GM10266 (cell line): Measurements from ENCODE around the gene MEF2A.

ENCODE experiments used
- DNase-seq: peaks from one replicate; pipeline ENCODE4 v3.0.0; 2012; ENCODE audit errors: extremely low spot score
- CTCF ChIP-seq: IDR thresholded peaks from 2 replicates; pipeline ENCODE4 v1.5.1; 2012; ENCODE audit warnings: mild to moderate bottlenecking, low read depth; ENCODE audit not compliant: control insufficient read depth, insufficient read depth; ENCODE audit errors: missing control alignments

MEF2A gene

GRCh38 chr15:99721104-99721778, 155.5 kb downstream of the MEF2A start:
- DNase-seq = no peak
- TF ChIP-seq CTCF = no peak

- TF ChIP-seq CTCF = no peak
- no peak for DNase-seq
Observed at GRCh38 chr15:99721896-99722295, 156.1 kb downstream of the MEF2A start.

- DNase-seq = no peak
- TF ChIP-seq CTCF = no peak
Observed at GRCh38 chr15:99722406-99722805, 156.6 kb downstream of the MEF2A start.

GRCh38 chr15:99726333-99726732, 160.5 kb downstream of the MEF2A start:
- DNase-seq = no peak
- TF ChIP-seq CTCF = no peak

GRCh38 chr15:99727330-99727729, 161.5 kb downstream of the MEF2A start:
- no peak for DNase-seq
- no peak for TF ChIP-seq CTCF

GRCh38 chr15:99727733-99728132, 161.9 kb downstream of the MEF2A start:
- TF ChIP-seq CTCF = no peak

GRCh38 chr15:99728916-99729315, 163.1 kb downstream of the MEF2A start:
- DNase-seq = no peak
- TF ChIP-seq CTCF = no peak

More at GRCh38 chr15:99727733-99728132, 161.9 kb downstream of the MEF2A start:
- DNase-seq = no peak
